Ishikawa (cell line): ENCODE measurements around the gene COQ10B.

Experiments
- CEBPB ChIP-seq: IDR thresholded peaks from 2 replicates; pipeline ENCODE4 v1.6.1; 2012
- EP300 ChIP-seq: IDR thresholded peaks from 2 replicates; pipeline ENCODE4 v1.6.1; 2012; ENCODE audit warnings: borderline replicate concordance
- FOXM1 ChIP-seq: IDR thresholded peaks from 2 replicates; pipeline ENCODE4 v1.6.1; 2012; ENCODE audit warnings: low read depth, borderline replicate concordance
- RAD21 ChIP-seq: IDR thresholded peaks from 2 replicates; pipeline ENCODE4 v1.6.1; 2012; ENCODE audit warnings: low read depth
- REST ChIP-seq: IDR thresholded peaks from 2 replicates; pipeline ENCODE4 v1.6.1; 2012; ENCODE audit warnings: low read depth, mild to moderate bottlenecking
- TAF1 ChIP-seq: IDR thresholded peaks from 2 replicates; pipeline ENCODE4 v1.6.1; 2012; ENCODE audit warnings: low read depth, mild to moderate bottlenecking
- TCF12 ChIP-seq: IDR thresholded peaks from 2 replicates; pipeline ENCODE4 v1.6.1; 2012; ENCODE audit warnings: low read depth
- YY1 ChIP-seq: IDR thresholded peaks from 2 replicates; pipeline ENCODE4 v1.6.1; 2012; ENCODE audit warnings: low read depth
- TF ChIP-seq, protein P1 (sequence below): IDR thresholded peaks from 2 replicates; pipeline ENCODE4 v1.6.1; 2012
- TF ChIP-seq, protein P2 (sequence below): IDR thresholded peaks from 2 replicates; pipeline ENCODE4 v1.6.1; 2012

GRCh38 chr2:197504512-197504911, 51.2 kb downstream of the COQ10B start:
- TF ChIP-seq REST (no peak), YY1 (no peak), EP300 (no peak), TAF1 (no peak), FOXM1 (no peak), TCF12 (no peak), CEBPB (no peak), RAD21 (no peak)
- TF ChIP-seq, protein P1, sequence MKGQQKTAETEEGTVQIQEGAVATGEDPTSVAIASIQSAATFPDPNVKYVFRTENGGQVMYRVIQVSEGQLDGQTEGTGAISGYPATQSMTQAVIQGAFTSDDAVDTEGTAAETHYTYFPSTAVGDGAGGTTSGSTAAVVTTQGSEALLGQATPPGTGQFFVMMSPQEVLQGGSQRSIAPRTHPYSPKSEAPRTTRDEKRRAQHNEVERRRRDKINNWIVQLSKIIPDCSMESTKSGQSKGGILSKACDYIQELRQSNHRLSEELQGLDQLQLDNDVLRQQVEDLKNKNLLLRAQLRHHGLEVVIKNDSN, result no peak
- TF ChIP-seq, protein P2, sequence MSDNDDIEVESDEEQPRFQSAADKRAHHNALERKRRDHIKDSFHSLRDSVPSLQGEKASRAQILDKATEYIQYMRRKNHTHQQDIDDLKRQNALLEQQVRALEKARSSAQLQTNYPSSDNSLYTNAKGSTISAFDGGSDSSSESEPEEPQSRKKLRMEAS, result no peak
